AG09319 (cell line): ENCODE results near the gene ETS2.
"Not testable (repeated sequence)": the region's sequence is repeated elsewhere in the genome, so short reads cannot be mapped to it uniquely, and the experiment has no call there.

Experiments used
- DNase-seq: peaks from one replicate; pipeline ENCODE4 v3.0.0-alpha.2; 2010; ENCODE audit warnings: low read depth; ENCODE audit errors: extremely low read depth
- TF ChIP-seq, protein P1 (sequence below): IDR thresholded peaks from 2 replicates; pipeline ENCODE4 v1.5.1; 2011; ENCODE audit warnings: low read depth, mild to moderate bottlenecking, inconsistent platforms, low read length, moderate library complexity

ETS2 gene

GRCh38 chr21:38823737-38824123 lies 18.0 kb downstream of the ETS2 start:
- DNase-seq: no peak

DNA sequence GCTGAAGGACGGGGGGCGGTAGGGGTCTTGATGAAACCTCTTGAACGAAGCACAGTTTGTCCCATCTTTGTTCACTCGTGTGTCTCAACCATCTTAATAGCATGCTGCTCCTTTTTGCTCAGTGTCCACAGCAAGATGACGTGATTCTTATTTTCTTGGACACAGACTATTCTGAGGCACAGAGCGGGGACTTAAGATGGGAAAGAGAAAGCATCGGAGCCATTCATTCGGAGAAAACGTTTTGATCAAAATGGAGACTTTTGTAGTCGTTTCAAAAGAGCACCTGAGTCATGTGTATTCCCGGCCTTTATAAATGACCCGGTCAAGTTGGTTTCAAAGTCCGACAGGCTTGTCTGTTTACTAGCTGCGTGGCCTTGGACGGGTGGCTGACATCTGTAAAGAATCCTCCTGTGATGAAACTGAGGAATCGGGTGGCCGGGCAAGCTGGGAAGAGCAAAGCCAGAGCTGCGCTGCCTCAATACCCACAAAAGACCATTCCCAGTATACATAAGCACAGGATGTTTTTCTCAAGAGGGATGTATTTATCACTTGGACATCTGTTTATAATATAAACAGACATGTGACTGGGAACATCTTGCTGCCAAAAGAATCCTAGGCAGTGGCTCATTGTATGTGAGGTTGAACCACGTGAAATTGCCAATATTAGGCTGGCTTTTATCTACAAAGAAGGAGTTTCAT lies 18.5 kb downstream of the ETS2 start:
- peak; percentile 67 for DNase-seq
- TF ChIP-seq, protein P1, sequence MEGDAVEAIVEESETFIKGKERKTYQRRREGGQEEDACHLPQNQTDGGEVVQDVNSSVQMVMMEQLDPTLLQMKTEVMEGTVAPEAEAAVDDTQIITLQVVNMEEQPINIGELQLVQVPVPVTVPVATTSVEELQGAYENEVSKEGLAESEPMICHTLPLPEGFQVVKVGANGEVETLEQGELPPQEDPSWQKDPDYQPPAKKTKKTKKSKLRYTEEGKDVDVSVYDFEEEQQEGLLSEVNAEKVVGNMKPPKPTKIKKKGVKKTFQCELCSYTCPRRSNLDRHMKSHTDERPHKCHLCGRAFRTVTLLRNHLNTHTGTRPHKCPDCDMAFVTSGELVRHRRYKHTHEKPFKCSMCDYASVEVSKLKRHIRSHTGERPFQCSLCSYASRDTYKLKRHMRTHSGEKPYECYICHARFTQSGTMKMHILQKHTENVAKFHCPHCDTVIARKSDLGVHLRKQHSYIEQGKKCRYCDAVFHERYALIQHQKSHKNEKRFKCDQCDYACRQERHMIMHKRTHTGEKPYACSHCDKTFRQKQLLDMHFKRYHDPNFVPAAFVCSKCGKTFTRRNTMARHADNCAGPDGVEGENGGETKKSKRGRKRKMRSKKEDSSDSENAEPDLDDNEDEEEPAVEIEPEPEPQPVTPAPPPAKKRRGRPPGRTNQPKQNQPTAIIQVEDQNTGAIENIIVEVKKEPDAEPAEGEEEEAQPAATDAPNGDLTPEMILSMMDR: no peak

More at GRCh38 chr21:38823737-38824123, 18.0 kb downstream of the ETS2 start:
- TF ChIP-seq, protein P1: no peak

DNA sequence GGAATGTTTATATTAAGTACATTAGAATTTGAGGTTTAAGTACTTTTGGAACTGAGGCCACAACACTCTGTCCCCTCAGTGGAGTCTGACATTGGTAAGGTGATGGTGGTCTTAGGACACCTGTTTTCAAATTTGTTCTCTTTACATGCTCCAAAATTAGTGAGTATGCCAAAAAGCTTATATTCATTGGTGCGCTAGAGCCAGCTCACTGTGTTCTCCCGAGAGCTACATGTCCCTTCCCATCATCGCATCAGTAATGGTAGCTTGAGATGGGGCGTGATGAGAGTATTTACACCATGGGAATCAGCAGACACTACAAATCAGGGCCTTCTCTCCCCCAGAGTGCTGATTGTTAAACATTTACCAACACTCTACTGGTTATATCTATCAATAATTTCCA lies 19.5 kb downstream of the ETS2 start:
- TF ChIP-seq, protein P1: no peak
- no peak for DNase-seq

- TF ChIP-seq, protein P1: no peak
- DNase-seq: no peak
Measured at GRCh38 chr21:38825921-38826320, 20.2 kb downstream of the ETS2 start.

- not testable (repeated sequence) for DNase-seq
Measured at GRCh38 chr21:38828111-38828510, 22.4 kb downstream of the ETS2 start.

- DNase-seq: no peak
- TF ChIP-seq, protein P1: no peak
Measured at GRCh38 chr21:38830671-38831525, 25.2 kb downstream of the ETS2 start.

- peak; percentile 84 for DNase-seq
- TF ChIP-seq, protein P1: no peak
Measured at GRCh38 chr21:38831526-38832467, 26.1 kb downstream of the ETS2 start.
